Islet of Langerhans (tissue), 1 donor: Measurements from ENCODE around the gene PGAM2.

ENCODE experiments used
- FAIRE-seq: peaks from one replicate; lab custom pipeline; 2011; peaks lifted over from hg19 to GRCh38; lab: Jason Lieb, UNC

PGAM2 gene

DNA sequence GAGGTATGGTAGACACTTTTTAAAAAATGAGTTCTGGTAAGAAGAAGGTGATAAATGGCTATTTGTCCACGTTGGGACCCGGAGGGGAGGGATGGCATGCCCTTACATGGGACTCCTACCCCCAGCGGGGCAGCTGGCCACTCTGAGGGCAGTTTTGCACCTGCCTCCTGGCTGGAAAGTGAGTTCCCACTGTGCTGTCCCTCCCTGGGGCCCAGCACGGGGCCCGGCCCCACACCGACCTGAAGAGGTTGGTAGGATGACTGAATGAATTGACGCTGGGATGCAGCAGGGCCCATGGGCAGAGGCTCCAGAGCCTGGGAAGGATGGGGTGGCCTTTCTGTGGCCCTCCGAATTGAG lies 38.2 kb upstream of the PGAM2 start:
- FAIRE-seq = no peak

DNA sequence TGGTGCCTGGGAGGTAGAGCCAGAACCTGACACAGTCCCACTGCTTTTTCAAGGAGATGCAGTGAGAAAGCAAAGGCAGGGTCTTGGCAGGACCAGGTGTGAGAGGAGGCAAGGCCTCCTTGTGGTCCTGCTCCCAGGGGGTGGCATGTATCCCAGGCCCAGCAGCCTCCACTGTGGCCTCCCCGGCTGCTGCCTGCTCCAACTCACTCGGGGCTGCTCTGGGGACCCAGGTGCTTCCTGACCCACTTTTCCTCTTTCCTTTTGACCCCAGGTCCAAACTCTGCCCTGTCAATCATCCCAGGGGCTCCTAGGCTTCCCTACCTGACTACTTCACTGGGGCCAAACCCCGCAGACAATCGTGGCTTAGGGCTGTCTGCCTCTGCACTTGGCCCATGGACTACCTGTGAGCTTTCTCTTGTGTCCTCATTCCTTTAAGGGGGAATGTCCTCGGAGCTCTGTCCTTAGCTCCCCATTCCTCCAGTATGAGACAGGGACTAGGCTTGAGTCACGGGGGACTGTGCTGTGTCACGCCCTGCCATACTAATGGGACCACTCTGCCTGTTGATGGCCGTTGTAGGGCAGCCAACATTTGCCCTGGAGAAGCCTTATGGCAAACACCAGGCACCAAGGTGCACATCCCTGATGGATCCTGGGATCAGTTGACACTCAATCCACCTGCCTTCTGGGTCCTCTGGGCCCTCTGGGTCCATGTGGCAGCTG lies 37.6 kb upstream of the PGAM2 start:
- no peak for FAIRE-seq

DNA sequence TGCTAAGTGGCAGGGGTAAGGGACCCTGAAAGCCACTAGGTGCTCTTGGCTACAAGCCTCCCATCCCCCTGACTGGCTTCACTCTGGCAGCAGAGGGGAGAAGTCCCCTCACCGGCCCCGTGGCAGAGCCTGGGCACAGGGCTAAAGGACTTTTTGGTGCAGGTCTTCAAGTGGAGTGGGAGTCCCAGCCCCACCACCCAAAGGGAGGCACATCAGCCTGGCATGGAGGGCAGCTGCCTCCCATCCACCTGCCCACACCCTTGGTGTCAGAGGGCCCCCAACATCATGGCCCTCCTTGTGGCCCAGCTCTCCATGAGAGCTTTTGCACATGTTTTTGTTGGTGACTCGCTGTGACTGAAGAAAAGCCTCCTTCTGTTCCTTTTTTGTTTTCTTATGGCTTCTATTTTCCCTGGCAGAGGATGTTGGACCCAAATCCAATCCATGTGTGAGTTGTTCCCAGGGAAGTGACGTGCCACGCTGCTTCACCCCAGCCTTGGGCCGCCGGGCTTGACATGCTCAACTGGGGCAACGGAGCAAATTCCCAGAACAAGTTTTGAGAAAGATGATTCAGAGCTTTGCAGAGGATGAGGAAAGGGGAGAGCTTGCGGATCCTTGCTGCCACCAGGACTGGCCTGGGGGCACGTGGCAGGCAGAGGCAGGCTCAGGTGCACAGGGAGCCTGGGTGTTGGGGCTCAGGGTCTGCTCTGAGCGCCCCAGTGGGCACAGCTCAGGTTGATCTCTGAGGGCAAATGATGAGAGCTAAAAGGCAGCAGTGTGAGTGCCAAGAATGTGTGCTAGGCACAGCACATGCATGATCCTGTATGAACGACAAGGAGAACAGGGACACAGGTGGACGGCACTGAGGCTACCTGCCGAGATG lies 36.8 kb upstream of the PGAM2 start:
- FAIRE-seq = no peak

GRCh38 chr7:44101303-44101965 lies 36.1 kb upstream of the PGAM2 start:
- no peak for FAIRE-seq

DNA sequence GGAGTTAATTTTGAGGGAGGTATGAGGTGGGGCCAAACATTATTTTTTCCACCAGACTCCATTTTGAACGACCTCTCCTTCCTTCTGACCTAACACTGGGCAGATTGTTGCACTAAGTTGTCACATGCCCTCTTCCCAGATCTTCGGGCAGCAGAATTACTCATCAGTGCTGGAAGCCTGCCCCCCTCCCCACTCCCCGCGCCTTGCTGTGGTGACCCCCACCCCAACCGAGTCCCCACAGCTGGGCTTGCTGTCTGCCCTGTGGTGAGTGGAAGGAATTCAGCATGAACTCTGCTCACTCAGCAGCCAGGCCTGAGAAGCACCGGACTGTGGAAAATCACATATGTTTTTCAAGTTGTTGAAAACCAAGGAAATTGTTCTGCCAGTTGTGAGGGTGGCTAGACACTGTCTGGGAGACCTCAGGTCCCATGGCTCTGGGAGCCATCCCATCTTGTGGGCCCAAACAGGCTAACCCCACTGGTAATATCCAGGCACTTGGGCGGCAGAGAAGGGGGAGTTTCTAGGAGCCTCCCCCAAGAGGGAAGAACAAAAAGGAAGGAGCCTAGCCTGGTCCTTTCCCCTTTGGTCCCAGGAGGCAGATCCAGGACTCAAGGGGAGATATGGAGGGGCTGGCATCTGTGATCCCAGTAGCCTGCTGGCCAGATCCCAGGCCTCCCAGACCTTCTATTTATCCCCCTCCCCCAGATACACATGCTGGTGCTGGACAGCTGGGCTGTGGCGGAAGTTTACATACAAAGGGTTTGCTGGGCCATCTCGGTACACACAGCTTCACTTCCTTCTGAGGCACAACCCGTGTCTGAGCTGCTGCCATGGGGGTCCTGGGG lies 35.3 kb upstream of the PGAM2 start:
- FAIRE-seq = no peak

- FAIRE-seq = no peak
These were observed 34.3 kb upstream of the PGAM2 start for GRCh38 chr7:44099669-44100068.

DNA sequence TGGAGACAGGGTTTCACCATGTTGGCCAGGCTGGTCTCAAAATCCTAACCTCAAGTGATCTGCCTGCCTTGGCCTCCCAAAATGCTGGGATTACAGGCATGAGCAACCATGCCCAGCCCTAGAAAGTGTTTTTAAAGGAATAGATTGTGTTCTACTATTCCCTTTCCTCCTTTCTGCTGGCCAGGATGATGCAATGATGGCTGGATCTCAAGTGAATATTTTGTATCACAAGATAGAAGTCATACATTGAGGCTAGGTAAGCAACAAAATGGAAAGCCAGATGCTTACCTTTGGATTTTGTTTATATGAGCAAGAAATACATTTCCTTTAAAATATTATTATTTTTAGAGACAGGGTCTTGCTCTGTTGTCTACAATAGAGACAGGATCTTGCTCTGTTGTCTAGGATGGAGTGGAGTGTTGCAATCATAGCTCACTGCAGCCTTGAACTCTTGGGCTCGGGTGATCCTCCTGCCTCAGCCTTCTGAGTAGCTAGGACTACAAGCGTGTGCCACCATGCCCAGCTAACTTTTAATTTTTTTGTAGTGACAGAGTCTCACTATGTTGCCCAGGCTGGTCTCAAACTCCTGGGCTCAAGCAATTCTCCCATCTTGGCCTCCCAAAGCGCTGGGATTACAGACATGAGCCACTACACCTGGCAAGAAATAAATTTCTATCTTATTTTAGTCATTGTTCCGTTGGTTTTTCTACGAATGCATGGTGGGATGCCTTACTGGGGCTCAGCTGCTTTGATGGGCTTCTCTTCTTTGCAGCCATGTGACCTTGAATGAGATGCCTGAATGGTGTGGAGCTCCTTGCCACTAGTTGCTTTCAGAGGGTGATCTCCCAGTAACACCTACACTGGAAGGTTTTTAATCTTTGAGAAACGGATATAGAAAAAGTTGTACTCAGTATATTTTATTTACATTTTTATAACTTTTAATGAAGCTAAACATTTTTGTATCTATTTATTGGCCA lies 33.0 kb upstream of the PGAM2 start:
- FAIRE-seq = no peak

- FAIRE-seq = no peak
These were observed 31.9 kb upstream of the PGAM2 start for GRCh38 chr7:44097064-44097932.

DNA sequence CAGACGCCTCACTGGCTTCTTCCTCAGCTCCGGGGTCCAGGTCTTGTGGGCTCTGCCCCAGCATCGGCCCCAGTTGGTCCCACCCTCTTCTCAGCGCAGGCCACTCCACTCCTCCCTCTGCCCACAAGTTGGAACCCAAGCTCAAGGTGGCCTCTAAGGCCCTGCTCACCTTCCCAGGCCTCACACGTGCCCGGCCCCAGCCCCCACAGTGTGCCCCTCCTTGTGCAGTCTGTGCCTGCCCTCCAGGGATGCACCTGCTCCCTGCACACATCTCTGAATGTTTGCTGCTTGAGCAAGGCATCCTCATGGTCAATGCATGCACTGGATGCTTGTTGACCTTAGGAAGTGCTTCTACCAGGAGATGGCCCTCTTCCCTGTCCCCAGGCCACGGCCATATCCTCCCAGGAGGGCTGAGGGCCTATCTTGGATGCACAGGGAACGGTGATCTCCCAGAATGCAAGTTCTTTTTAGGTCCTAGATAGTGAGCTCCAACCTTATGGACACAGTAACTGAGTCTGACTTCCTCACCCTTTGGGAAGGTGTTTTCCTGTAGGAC lies 31.0 kb upstream of the PGAM2 start:
- no peak for FAIRE-seq

DNA sequence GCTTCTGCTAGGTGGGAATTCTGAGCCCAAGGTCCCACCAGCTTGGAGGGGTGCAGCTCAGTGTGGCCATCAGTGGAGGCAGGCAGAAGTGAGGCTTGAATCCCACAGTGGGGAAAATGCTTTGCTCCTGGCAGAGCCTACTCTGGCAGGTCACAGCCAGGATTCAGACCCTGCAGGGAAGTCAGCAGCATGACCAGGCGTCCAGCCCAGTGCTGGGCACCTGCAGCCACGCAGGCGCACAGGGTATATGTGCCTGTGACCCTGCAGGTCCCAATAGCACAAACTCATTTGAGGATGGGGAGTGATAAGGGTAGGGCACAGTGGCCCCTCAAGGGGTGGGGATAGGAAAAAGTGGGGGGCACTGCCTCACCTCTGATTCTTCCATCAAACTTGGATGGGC lies 30.4 kb upstream of the PGAM2 start:
- no peak for FAIRE-seq

GRCh38 chr7:44094883-44095592 lies 29.7 kb upstream of the PGAM2 start:
- FAIRE-seq = no peak

DNA sequence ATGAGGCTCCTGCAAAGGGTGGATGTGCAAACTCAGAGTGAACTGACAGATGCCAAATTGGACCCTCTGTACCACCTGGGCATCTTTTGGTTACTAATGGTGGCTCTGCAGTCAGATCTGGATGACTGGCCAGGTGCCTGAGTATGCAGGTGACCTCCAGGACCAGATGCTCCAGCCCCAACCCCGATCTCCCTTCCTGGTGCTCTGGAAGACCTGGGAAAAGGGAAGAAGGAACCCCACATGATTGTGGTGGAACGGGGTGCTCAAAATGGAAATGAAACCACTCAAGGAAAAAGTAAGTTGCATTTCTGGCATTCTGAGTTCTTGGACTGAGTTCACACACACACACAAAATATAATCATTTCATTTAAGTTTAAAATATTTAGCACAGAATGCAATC lies 29.0 kb upstream of the PGAM2 start:
- FAIRE-seq = no peak

GRCh38 chr7:44093102-44093641 lies 27.8 kb upstream of the PGAM2 start:
- no peak for FAIRE-seq

DNA sequence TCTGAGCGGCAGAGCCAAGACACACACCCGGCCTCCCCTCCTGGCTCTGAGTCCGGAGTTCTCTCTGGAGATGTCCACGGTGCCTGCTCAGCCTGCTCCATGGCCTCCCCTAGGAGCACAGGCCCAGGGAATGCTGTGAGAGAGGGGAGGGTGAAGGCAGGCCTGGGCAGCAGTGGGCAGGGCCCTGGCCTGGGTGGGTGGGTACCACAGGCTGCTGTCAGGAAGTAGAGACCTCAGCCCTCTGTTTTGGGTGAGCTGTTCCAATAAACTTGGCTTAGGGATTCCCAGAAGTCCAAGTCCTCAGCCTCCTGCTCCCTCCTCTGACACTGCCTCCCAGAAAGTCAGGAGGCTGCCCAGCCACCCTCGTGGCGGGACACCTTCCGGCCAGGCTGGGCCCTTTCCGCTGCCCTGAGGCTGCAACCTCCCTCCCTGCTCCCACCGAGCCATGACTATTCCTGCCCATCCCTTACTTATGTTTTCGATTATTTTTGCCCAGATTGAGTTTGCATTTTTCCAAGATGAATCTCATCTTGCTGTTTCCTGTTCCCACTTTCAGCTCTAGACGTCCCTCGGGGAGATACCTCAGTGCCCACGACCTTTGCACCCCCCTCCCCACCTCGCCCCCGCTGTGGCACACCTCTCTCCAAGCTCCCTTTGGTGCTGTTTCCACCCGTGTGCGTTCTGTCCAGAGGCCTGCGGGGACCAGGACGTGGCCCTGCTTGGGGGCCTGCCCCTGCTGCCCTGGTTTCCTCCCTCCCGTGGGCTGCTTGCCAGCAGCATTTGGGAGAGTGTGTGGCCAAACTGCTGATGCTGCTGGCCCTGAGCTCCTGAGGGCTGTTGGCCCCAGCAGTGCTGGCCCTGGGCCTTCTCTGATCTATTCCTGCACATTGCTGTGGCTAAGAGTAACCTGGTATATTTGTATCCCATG lies 22.8 kb upstream of the PGAM2 start:
- no peak for FAIRE-seq

DNA sequence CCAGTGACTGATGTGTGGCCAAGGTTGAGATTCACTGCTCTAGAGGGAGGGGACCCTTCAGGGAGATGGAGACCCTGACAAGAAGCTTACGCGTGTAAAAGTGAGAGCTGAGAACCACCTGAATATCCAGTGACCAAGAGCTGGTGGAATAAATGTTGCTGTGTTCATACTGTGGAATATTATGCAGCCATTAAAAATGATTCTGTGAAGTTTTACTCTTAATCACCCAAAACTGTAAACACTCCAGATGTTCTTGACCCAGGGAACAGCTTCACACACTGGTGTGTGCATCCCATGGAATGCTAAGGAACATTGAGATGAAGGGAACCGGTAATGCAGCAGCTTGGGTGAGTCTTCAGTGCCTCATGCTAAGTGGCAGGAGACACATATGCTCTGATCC lies 21.3 kb upstream of the PGAM2 start:
- no peak for FAIRE-seq

DNA sequence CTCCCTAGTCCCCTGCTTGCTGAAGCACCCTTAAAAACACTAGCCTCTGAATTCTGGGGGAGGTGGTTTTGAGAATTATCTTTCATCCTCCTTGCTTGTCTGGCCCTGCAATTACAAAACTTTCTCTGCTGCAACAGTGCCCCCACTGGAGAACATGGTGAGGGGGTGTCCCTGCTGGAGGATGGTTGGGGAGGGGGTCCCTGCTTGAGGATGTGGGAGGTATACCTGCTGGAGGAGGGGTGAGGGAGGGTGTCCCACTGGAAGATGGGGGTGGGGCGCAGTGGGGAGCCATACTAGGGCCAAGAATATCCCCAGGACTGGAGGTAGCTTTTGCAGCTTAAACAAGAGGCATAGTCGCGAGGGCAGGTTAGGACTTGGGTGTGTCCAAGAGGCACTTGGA lies 20.2 kb upstream of the PGAM2 start:
- no peak for FAIRE-seq

GRCh38 chr7:44084701-44085100 lies 19.3 kb upstream of the PGAM2 start:
- FAIRE-seq = no peak

- no peak for FAIRE-seq
These were observed 18.4 kb upstream of the PGAM2 start for GRCh38 chr7:44083796-44084195.
